ENCODE measurements around the gene SUN1. TPM values are rescaled to one million over a fixed set of nuclear protein-coding genes. Genes with fewer than 3 reads are reported as not detected.

Gene SUN1
- total RNA-seq, 1 experiment from 2014 or later, result 39.6 TPM

GRCh38 chr7:825386-825785, 6.9 kb upstream of the SUN1 start:
- no peak overlapping the region for H3K9ac ChIP-seq (ENCODE audit: low read length)
- no peak overlapping the region for H3K4me2 ChIP-seq (ENCODE audit: low read depth, low read length, poor library complexity, severe bottlenecking)
- H2AFZ ChIP-seq (ENCODE audit: low read length), result no peak overlapping the region
- peaks cover 26% of the 10 kb centered on the region for H4K20me1 ChIP-seq (ENCODE audit: insufficient read depth, low read depth, low read length)
- H3K27ac ChIP-seq (ENCODE audit: low read length), result no peak overlapping the region
- H3K4me1 ChIP-seq (ENCODE audit: low read length), result peaks cover 19% of the 10 kb centered on the region
- H3K9me3 ChIP-seq (ENCODE audit: low read length), result no peaks in the 10 kb centered on the region
- H3K9me2 ChIP-seq (replicated peaks; ENCODE audit: insufficient read depth, low read length), result no peaks in the 10 kb centered on the region
- no peaks in the 10 kb centered on the region for H3K36me3 ChIP-seq (ENCODE audit: insufficient read depth, low read length)
- H3K79me2 ChIP-seq (ENCODE audit: low read length), result peaks cover 95% of the 10 kb centered on the region
- DNase-seq, result no peak
- no peak overlapping the region for H3K4me3 ChIP-seq (ENCODE audit: low read length)
- no peaks in the 10 kb centered on the region for H3K27me3 ChIP-seq (ENCODE audit: low read length)

- Histone ChIP-seq H3K79me2 (ENCODE audit: low read length) (peaks cover 93% of the 10 kb centered on the region), H3K27ac (ENCODE audit: low read length) (no peak overlapping the region), H3K4me2 (ENCODE audit: low read depth, low read length, poor library complexity, severe bottlenecking) (no peak overlapping the region), H3K4me1 (ENCODE audit: low read length) (peaks cover 21% of the 10 kb centered on the region), H3K9me2 (replicated peaks; ENCODE audit: insufficient read depth, low read length) (no peaks in the 10 kb centered on the region), H3K4me3 (ENCODE audit: low read length) (no peak overlapping the region), H4K20me1 (ENCODE audit: insufficient read depth, low read depth, low read length) (peaks cover 26% of the 10 kb centered on the region), H3K36me3 (ENCODE audit: insufficient read depth, low read length) (no peaks in the 10 kb centered on the region), H3K9ac (ENCODE audit: low read length) (no peak overlapping the region), H3K9me3 (ENCODE audit: low read length) (no peaks in the 10 kb centered on the region), H3K27me3 (ENCODE audit: low read length) (no peaks in the 10 kb centered on the region), H2AFZ (ENCODE audit: low read length) (no peak overlapping the region)
- peak; percentile 25 for DNase-seq
These were observed 5.9 kb upstream of the SUN1 start for GRCh38 chr7:826230-826917.

GRCh38 chr7:828793-829561, 3.3 kb upstream of the SUN1 start:
- H3K9ac ChIP-seq (ENCODE audit: low read length), result no peak overlapping the region
- H3K27me3 ChIP-seq (ENCODE audit: low read length), result no peaks in the 10 kb centered on the region
- no peaks in the 10 kb centered on the region for H3K9me2 ChIP-seq (replicated peaks; ENCODE audit: insufficient read depth, low read length)
- H2AFZ ChIP-seq (ENCODE audit: low read length), result no peak overlapping the region
- no peak overlapping the region for H3K4me2 ChIP-seq (ENCODE audit: low read depth, low read length, poor library complexity, severe bottlenecking)
- H3K27ac ChIP-seq (ENCODE audit: low read length), result no peak overlapping the region
- no peaks in the 10 kb centered on the region for H3K36me3 ChIP-seq (ENCODE audit: insufficient read depth, low read length)
- no peak overlapping the region for H3K4me3 ChIP-seq (ENCODE audit: low read length)
- no peaks in the 10 kb centered on the region for H3K9me3 ChIP-seq (ENCODE audit: low read length)
- H3K4me1 ChIP-seq (ENCODE audit: low read length), result peaks cover 29% of the 10 kb centered on the region
- H4K20me1 ChIP-seq (ENCODE audit: insufficient read depth, low read depth, low read length), result peaks cover 25% of the 10 kb centered on the region
- DNase-seq, result no peak
- H3K79me2 ChIP-seq (ENCODE audit: low read length), result peaks cover 90% of the 10 kb centered on the region

- Histone ChIP-seq H3K27ac (ENCODE audit: low read length) (no peak overlapping the region), H3K9me3 (ENCODE audit: low read length) (no peaks in the 10 kb centered on the region), H3K79me2 (ENCODE audit: low read length) (peaks cover 88% of the 10 kb centered on the region), H3K4me3 (ENCODE audit: low read length) (no peak overlapping the region), H4K20me1 (ENCODE audit: insufficient read depth, low read depth, low read length) (peaks cover 22% of the 10 kb centered on the region), H2AFZ (ENCODE audit: low read length) (no peak overlapping the region), H3K27me3 (ENCODE audit: low read length) (no peaks in the 10 kb centered on the region), H3K36me3 (ENCODE audit: insufficient read depth, low read length) (no peaks in the 10 kb centered on the region), H3K9me2 (replicated peaks; ENCODE audit: insufficient read depth, low read length) (no peaks in the 10 kb centered on the region), H3K4me2 (ENCODE audit: low read depth, low read length, poor library complexity, severe bottlenecking) (no peak overlapping the region), H3K9ac (ENCODE audit: low read length) (no peak overlapping the region), H3K4me1 (ENCODE audit: low read length) (peaks cover 29% of the 10 kb centered on the region)
- DNase-seq, result no peak
These were observed 2.2 kb upstream of the SUN1 start for GRCh38 chr7:830069-830468.

GRCh38 chr7:831596-832166, 595 bp upstream of the SUN1 start:
- Histone ChIP-seq H3K4me1 (ENCODE audit: low read length) (peaks cover 41% of the 10 kb centered on the region), H3K79me2 (ENCODE audit: low read length) (peaks cover 88% of the 10 kb centered on the region), H3K9ac (ENCODE audit: low read length) (no peak overlapping the region), H2AFZ (ENCODE audit: low read length) (no peak overlapping the region), H4K20me1 (ENCODE audit: insufficient read depth, low read depth, low read length) (peaks cover 15% of the 10 kb centered on the region), H3K4me2 (ENCODE audit: low read depth, low read length, poor library complexity, severe bottlenecking) (peak overlapping the region; percentile 20), H3K9me3 (ENCODE audit: low read length) (no peaks in the 10 kb centered on the region), H3K4me3 (ENCODE audit: low read length) (no peak overlapping the region), H3K9me2 (replicated peaks; ENCODE audit: insufficient read depth, low read length) (no peaks in the 10 kb centered on the region), H3K27me3 (ENCODE audit: low read length) (no peaks in the 10 kb centered on the region), H3K27ac (ENCODE audit: low read length) (no peak overlapping the region), H3K36me3 (ENCODE audit: insufficient read depth, low read length) (no peaks in the 10 kb centered on the region)
- peak; percentile 65 for DNase-seq

- peaks cover 41% of the 10 kb centered on the region for H3K4me1 ChIP-seq (ENCODE audit: low read length)
- peaks cover 88% of the 10 kb centered on the region for H3K79me2 ChIP-seq (ENCODE audit: low read length)
- no peaks in the 10 kb centered on the region for H3K9me3 ChIP-seq (ENCODE audit: low read length)
These were observed 720 bp downstream of the SUN1 start for GRCh38 chr7:832968-833424.

GRCh38 chr7:833601-834258, 1.5 kb downstream of the SUN1 start:
- Histone ChIP-seq H3K79me2 (ENCODE audit: low read length) (peaks cover 80% of the 10 kb centered on the region), H3K4me2 (ENCODE audit: low read depth, low read length, poor library complexity, severe bottlenecking) (no peak overlapping the region), H4K20me1 (ENCODE audit: insufficient read depth, low read depth, low read length) (peaks cover 10% of the 10 kb centered on the region), H3K9ac (ENCODE audit: low read length) (no peak overlapping the region), H3K36me3 (ENCODE audit: insufficient read depth, low read length) (no peaks in the 10 kb centered on the region), H2AFZ (ENCODE audit: low read length) (no peak overlapping the region), H3K9me2 (replicated peaks; ENCODE audit: insufficient read depth, low read length) (no peaks in the 10 kb centered on the region), H3K4me1 (ENCODE audit: low read length) (peaks cover 37% of the 10 kb centered on the region), H3K9me3 (ENCODE audit: low read length) (no peaks in the 10 kb centered on the region), H3K4me3 (ENCODE audit: low read length) (no peak overlapping the region), H3K27ac (ENCODE audit: low read length) (no peak overlapping the region), H3K27me3 (ENCODE audit: low read length) (no peaks in the 10 kb centered on the region)
- DNase-seq, result no peak

More at GRCh38 chr7:832968-833424, 720 bp downstream of the SUN1 start:
- H3K27ac ChIP-seq (ENCODE audit: low read length), result no peak overlapping the region
- H2AFZ ChIP-seq (ENCODE audit: low read length), result no peak overlapping the region
- no peak overlapping the region for H3K4me2 ChIP-seq (ENCODE audit: low read depth, low read length, poor library complexity, severe bottlenecking)
- DNase-seq, result no peak
- no peak overlapping the region for H3K9ac ChIP-seq (ENCODE audit: low read length)
- H3K27me3 ChIP-seq (ENCODE audit: low read length), result no peaks in the 10 kb centered on the region
- H3K4me3 ChIP-seq (ENCODE audit: low read length), result no peak overlapping the region
- H4K20me1 ChIP-seq (ENCODE audit: insufficient read depth, low read depth, low read length), result peaks cover 13% of the 10 kb centered on the region
- no peaks in the 10 kb centered on the region for H3K36me3 ChIP-seq (ENCODE audit: insufficient read depth, low read length)
- no peaks in the 10 kb centered on the region for H3K9me2 ChIP-seq (replicated peaks; ENCODE audit: insufficient read depth, low read length)

- Histone ChIP-seq H2AFZ (ENCODE audit: low read length) (no peak overlapping the region), H3K27ac (ENCODE audit: low read length) (no peak overlapping the region), H3K4me1 (ENCODE audit: low read length) (peaks cover 31% of the 10 kb centered on the region), H3K9me2 (replicated peaks; ENCODE audit: insufficient read depth, low read length) (no peaks in the 10 kb centered on the region), H3K9me3 (ENCODE audit: low read length) (no peaks in the 10 kb centered on the region), H3K27me3 (ENCODE audit: low read length) (no peaks in the 10 kb centered on the region), H3K4me3 (ENCODE audit: low read length) (no peak overlapping the region), H3K36me3 (ENCODE audit: insufficient read depth, low read length) (no peaks in the 10 kb centered on the region; the same call in 1 of the 2 replicates), H3K79me2 (ENCODE audit: low read length) (peaks cover 75% of the 10 kb centered on the region), H3K9ac (ENCODE audit: low read length) (no peak overlapping the region), H4K20me1 (ENCODE audit: insufficient read depth, low read depth, low read length) (peaks cover 4% of the 10 kb centered on the region; the same call in 1 of the 2 replicates), H3K4me2 (ENCODE audit: low read depth, low read length, poor library complexity, severe bottlenecking) (no peak overlapping the region)
- DNase-seq, result no peak
These were observed 2.0 kb downstream of the SUN1 start for GRCh38 chr7:834277-834676.
